GM21619 (cell line): ENCODE results near the gene COL10A1.

Source experiments
- ATAC-seq: cut with Tn5 transposase; IDR thresholded peaks from one replicate; pipeline ENCODE4 v1.9.1; 2021; ENCODE audit not compliant: unreplicated experiment

COL10A1 gene

DNA sequence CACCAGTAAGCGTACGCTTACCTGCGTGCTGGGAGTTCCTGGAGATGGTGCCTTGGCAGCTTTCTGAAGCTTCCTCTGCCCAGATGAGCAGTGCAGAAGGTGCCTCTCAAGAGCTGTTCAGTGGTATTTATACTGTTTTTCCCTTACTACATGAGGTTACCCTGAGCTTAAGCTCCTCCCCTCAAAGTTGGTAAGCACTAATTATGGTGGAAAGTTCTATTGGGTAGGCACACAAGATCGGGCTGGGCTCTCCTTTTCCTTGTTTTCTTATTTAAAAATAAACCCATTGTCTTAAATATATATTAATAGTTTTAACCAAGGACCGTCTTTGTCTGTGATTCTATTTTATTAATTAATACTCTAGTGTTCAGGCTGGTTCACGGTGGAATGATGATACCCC lies at the start of gene COL10A1:
Gene COL10A1 (minus strand): TSS at position 101 of the 400 bp plus-strand sequence. CDS start 640 bp downstream, outside the sequence.
- ATAC-seq: no peak

DNA sequence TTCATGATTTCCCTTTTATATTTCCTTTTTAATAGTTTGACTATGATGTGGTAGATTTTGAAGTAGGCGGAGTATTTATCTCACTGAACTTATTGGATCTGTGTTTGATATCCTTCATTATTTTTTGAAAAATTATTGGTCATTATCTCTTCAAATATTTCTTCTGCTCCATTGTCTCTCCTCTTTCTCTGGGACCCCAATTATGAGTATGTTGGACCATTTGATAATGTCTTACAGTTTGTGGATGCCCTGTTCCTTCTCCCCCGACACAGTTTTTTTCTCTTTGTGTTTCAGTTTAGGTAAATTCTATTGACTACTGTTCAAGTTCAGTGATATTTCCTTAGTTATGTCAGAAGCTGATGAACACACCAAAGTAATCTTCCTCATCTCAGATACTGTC lies 49.4 kb upstream of the COL10A1 start:
- no peak for ATAC-seq

DNA sequence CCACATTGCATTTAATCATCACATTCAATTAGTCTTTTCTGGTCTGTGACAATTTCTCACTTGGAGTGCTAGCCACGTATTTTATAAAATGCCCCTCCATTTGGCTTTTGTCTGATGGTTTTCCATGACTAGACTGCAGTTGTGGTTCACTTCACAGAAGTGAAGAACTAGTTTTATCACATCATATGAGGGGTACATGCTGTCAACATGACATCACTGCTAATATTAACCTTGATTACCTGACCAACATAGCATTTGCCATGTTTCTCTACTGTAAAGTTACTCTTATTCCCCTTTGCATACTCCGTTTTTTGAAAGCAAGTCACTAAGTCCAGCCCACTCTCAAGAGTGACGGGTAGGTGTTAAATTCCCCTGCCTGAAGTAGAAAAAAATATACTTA lies 48.0 kb upstream of the COL10A1 start:
- ATAC-seq: no peak

DNA sequence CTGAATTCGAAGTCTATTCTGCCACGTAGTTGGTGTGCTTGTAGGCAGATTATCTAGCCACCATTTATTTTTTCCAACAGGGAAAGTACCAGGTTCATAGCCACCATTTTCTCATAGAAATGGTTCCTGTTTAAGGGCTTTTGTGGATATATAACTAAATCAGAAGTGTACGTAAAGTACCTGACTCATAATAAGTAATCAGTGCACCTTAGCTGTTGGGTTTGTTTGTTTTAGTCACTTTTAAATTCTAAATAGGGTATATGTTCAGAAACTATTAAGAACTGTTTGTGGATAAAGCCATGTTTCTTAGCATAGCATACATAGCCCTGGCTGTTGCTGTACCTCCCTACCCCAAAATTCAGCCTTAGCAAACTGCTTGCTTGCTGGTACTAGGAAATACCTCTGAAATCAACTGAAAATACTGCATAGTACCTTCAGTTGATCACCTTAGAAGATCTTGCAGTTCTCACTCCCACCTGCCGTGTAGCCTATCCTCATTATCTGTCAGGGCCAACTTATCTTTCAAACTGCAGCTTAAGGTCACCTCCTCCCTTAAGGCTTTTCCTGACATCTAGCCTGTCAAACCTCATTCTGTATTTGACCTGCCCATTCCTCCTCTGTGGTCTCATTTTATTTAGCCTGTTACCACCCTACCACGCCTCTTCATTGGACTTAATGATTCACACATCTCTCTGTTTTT lies 44.6 kb upstream of the COL10A1 start:
- no peak for ATAC-seq

DNA sequence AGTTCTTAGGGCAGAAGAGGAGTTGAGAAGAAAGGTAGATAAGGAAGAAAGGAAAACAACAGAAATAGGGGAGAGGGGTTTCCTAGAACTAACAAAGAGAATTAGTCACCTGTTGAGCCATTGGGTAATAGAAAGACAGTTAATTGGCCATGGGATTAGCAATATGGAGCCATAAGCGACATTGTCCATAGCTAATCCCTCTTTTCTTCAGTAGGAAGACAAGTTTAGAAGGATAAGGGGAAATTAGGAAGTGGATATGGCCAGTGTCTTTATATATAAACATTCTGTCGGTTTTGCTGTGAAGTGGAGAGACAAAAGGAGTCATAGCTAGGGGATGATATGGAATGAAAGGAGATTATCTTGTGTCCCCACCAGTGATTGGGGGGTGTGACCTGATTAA lies 43.9 kb upstream of the COL10A1 start:
- no peak for ATAC-seq

DNA sequence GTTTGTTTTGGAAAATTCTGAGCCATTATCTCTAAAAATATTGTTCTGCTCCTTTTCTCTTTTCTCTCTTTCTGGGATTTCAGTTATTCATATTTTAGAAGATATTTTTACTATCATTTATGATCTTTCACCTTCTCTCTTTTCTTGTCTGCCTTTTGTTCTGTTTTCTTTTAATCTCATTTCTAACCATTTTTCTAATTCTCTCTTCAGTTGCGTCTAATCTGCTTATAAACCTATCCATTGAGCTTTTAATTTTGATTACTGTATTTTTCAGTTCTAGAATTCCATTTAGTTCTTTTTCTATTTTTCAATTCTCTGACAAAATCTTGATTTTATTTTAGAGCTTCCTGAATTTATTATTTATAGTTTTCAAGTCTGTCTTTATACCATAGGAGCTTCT lies 42.2 kb upstream of the COL10A1 start:
- ATAC-seq: no peak

DNA sequence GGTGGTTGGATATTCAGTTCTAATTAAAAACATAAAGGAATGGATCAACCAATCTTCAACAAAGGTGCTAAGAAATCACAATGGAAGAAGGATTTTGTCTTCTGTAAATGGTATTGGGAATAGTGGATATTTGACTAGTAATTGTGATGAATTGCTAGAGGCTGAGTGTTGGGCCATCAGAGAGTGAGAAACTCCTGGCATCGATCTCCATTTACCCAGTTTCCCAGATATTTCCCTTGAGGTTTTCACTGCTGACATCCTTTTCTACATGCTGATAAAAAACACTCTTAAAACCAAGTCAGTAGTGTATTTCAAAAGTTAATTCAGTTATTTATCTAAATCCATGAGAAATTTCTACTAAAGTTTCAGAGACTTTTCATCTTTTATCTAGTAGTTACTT lies 40.4 kb upstream of the COL10A1 start:
- ATAC-seq: no peak

DNA sequence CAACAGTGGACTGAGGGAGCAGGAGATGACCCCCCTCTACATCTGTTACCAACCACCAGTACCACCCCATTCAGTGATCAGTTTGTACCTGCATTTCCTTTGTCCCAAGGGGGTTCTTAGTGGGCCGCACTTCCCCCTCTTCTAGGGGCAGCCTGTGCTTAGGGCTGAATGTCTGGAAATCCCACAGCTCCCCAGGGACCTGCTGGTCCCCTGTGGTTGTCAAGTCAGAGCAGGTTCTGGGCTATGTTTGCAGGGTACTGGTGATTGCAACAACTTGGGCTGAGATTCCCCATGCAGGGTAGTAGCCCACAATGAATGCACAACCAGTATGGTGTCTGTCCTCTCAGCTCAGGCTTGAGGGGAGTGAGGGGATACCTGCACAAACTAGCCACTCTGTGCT lies 39.7 kb upstream of the COL10A1 start:
- no peak for ATAC-seq

DNA sequence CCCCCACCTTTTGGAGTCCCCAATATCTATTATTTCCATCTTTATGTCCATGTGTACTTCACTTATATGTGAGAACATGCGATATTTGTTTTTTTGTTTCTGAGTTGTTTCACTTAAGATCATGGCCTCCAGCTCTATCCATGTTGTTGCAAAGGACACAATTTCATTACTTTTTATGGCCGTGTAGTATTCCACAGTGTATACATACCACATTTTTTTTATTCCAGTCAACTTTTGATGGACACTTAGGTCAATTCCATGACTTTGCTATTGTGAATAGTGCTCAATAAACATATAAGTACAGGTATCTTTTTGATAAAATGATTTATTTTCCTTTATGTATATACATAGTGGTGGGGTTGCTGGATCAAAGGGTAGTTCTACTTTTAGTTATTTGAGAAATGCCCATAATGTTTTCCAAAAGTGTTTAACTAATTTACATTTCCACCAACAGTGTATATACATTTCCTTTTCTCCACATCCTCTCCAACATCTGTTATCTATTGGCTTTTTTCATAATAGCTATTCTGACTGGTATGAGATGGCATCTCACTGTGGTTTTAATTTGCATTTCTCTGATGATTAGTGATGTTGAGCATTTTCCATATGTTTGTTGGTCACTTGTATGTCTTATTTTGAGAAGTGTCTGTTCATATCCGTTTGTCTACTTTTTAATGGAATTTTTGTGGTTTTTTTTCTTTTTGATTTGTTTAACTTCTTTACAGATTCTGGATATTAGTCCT lies 34.0 kb upstream of the COL10A1 start:
- ATAC-seq: no peak

DNA sequence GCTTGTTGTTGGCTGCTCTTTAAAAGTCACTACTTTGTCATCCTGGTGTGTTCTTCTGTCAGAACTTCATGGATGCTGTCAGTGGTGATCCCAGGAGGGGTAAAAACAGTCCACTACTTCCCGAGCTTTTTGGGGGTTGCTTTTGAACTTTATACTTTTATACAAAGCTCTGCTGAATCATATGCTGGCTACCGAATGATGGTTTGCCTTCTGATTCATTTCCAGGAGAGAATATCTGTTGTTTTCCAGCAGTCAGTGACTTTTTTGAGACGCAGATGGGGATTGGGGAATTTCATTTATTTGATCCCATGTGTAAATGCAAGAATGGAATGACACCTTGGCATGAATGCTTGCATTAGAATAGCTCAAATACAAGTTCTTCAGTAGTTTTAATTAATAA lies 32.7 kb upstream of the COL10A1 start:
- no peak for ATAC-seq

DNA sequence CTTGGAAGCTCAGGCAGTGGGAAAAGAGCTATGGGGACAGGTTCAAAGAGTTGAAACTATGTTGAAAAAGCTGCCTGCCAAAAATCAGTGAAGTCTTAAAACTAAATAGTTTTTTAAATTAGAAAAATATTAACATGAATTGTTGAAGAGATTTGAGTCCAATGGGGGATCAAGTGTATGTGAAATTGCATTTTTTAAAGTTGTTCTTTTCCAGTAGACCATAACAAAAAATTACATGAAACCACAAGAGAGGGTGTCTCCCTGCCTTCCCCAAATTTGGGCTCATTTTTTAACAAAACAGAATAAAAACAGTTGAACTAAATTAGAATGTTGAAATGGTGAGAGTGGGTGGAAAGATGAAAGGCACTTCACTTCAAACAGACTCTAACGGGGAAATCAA lies 31.5 kb upstream of the COL10A1 start:
- ATAC-seq: no peak

DNA sequence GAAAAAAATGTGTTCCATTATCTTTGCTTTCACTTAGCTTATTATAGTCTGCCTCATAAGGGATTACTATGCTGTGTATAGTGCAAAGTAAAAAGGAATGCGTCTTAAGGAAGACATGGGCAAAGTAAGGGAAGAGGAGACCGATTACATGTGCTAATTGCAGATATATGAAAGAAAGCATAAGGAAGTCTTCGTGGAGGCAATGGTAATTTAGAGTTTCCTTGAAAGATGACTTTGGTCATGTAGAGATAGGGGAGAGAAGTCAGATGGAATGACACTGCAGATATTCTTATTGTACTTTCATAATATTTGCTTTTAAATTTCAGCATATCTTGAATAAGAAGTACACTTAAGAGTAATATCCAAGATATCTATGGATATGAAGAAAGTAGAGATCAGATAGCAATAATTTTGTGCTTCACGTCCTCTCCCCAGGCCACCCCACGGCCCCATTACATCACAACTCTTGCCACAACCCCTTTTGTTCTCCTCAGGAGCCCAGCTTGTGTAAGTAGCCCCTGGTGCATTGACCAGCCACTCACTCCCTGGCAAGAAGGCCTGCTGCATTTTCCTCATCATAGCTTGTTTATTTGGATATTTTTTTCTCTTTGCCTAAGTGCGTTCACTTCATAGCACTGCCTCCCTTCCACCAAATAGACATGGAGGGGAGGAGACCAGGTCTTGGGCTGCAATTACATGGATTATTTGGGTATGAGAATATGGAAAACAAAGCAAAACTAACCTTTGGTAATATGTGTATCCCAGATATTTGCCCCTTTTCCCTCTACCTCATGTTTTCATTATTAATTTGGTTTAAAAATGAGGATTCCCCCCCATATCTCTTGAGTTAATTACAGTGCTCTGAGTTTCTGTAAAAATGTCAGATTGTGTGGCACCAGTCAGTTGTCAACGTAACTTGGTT lies 30.7 kb upstream of the COL10A1 start:
- ATAC-seq: no peak

DNA sequence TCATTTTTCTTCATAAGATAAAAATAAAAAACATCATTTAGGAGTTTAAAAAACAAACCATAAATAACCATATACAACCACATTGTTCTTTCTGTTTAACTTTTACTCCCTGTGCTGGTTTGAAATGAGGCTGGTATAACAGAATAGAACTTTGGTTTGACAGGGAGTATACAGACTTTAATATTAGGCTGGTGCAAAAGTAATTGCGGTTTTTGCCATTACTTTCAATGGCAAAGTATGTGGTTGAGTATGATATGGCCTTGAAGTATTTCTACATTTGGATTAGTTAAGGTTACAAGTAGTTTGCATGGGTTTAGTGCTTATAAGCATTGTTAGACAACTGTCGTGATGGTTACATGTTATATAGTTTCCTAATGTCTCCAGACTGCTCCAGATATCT lies 29.0 kb upstream of the COL10A1 start:
- no peak for ATAC-seq

DNA sequence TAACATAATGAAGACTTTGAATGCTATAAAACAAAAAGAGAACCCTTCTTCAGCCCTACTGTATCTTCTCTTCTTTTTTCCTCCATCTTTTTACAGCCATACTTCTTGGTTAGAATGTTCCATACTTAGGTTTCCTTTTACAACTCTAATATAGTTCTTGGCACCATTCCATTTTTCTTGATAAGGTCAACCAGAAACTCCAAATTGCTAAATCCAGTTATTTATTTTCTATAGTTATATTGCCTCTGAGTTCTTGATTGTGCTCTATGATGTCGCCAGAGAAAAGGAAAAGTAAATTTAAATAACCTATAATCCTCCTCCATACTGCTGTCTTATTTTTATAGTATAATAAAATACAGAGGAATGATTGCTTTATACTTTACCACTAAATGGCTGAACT lies 26.7 kb upstream of the COL10A1 start:
- no peak for ATAC-seq

DNA sequence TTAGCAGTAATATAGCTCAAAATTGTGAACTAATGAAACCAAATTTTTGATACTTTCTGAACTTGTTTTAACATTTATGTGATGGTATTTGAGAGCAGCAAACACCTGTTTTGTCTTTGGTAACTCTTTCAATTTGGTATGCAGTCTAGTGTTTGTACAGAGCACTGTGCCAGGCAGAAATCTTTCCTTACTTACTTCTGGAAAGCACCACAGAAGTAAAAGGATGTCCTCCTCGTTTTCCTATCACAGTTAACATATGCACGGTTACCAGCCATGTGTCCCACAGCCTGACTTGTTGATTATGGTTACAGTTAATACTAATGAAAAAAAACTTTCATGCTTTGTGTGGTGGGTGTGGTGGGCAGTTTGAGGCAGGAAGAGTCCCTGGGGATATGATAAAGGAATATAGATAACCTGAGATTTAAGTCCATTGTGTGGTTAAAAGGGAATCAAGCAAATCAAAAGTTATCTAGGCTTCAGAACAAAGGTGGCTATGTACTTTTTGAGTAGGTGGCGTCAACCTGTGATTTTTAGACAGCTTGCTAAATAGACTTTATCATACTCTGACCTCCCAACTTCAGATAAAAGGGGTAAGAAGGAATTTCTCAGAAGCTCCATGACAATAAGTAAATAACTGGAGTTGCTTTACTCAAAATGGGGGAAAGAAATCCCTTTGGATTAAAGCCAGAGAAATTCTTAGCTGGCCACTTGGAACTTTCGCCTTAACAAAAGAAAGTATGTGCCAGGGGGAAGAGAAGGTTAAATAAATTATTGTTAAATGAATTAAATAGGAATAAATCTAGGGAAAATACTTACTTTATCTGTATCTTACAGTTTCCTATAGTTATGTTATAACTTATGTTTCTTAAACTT lies 20.1 kb upstream of the COL10A1 start:
- ATAC-seq: no peak

DNA sequence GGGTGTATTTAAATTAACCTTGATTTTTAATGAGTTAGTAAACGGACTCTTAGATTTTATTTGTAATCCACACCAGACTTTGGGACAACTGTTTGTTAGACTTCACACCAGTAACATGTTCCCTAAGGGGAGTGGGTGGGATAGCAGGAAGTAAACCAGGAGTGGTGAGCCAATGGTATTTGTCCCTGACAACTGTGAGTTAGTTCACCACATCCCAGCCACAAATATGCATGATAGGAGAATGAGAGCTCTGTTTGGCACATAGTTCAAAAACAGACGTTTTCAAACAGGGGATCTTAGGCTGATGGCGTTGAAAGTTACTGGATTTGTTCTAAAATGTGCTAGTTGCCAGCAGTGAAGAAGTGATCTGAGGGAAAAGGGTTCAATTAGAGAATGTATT lies 18.7 kb upstream of the COL10A1 start:
- no peak for ATAC-seq

DNA sequence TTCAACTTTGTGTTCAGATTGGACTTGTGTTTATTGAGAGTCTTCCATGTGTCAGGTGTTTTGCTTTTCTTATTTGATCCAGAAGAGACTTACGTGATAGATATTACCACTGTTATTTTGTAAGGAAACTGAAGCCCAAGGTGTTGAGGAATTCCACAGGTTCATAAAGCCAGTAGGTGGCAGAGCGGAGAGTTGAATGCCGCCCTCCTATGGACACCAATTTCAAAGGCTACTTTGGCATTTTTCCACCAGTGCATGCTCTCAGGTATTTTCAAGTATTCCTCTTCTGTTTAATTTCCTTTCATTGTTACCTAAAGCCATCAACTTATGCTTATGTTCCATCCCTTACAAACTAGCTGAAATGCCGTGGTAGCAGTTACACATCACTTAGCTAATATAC lies 14.0 kb upstream of the COL10A1 start:
- ATAC-seq: no peak

DNA sequence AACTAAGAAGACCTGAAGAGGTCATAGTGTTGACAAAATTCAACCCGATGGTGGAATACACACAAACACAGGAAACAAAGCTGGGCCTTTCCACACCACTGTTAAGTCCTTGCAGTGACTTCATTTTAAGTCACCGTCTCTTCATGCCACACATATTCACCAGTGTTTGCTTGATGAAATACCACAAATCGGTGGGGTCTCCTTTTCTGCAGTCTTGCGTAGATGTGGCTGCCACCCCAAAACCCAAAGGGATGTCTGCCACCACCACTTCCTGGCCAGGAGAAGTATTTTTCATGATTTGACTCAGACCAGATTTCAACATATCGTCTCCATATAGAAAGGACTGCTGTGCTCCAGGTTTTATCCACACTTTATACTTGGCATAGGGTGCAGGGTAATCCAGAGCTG lies 11.0 kb upstream of the COL10A1 start:
- ATAC-seq: no peak

DNA sequence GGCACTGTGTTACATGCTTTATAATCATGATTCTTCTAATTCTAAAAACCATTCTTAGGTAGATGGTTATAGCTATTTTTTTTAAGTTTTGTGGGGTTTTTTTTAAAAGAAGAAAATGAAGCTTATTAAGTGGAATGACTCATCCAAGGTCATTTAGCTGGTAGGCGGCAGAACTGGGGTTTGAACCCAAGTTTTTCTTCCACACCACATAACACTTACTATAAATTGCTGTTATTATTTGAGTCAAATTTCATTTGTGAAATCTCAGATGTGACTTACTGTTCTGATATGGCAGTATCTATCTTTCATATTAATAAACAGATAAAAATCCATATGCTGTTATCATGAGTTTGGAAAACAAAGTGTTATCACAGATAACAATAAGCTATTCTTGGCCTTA lies 10.4 kb upstream of the COL10A1 start:
- ATAC-seq: no peak

DNA sequence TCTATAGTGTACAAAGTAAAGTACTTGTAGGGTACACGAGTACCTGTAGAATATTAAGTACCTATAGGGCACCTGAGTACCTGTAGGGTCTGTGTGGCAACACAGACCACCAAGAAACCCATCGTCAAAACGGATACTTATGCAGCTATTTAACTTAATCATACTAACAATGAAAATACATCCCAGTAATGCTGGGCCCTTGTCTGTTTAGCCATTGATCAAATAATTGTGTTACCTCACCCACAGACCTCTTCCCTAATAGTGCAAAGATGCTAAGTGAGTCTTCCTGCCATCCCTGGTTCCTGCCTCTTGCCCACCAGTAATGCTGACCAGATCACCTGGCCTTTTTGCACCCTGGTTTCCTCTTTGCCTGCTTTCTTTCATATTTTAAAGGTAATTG lies 7.5 kb upstream of the COL10A1 start:
- ATAC-seq: no peak
